GM18508 (cell line): Measurements from ENCODE around the gene PHAF1.

Experiments
- ATAC-seq: cut with Tn5 transposase; IDR thresholded peaks from one replicate; pipeline ENCODE4 v1.9.1; 2021; ENCODE audit warnings: moderate number of reproducible peaks; ENCODE audit not compliant: insufficient read depth, unreplicated experiment

Gene PHAF1

GRCh38 chr16:67158637-67159600 is 49.2 kb downstream of the PHAF1 start:
- no peak for ATAC-seq

- ATAC-seq, result no peak
Observed at GRCh38 chr16:67161595-67162058, 51.9 kb downstream of the PHAF1 start.

GRCh38 chr16:67162506-67163163 is 52.9 kb downstream of the PHAF1 start:
- no peak for ATAC-seq

GRCh38 chr16:67163164-67163998 is 53.6 kb downstream of the PHAF1 start:
- ATAC-seq, result no peak

GRCh38 chr16:67163999-67164558 is 54.3 kb downstream of the PHAF1 start:
- ATAC-seq, result no peak

GRCh38 chr16:67164599-67165061 is 54.9 kb downstream of the PHAF1 start, which contains the start of gene HSF4:
Gene HSF4 (plus strand): TSS chr16:67164745. CDS start chr16:67164812, 67 bp downstream.
- ATAC-seq, result no peak

- ATAC-seq, result no peak
Observed at GRCh38 chr16:67165121-67166078, 55.7 kb downstream of the PHAF1 start.

- no peak for ATAC-seq
Observed at GRCh38 chr16:67166110-67166547, 56.4 kb downstream of the PHAF1 start.

- ATAC-seq, result no peak
Observed at GRCh38 chr16:67166598-67167168, 56.9 kb downstream of the PHAF1 start.

- no peak for ATAC-seq
Observed at GRCh38 chr16:67167588-67167987, 57.8 kb downstream of the PHAF1 start.

- ATAC-seq, result no peak
Observed at GRCh38 chr16:67169011-67169451, 59.3 kb downstream of the PHAF1 start.

GRCh38 chr16:67169642-67170167 is 60.0 kb downstream of the PHAF1 start:
- ATAC-seq, result no peak

GRCh38 chr16:67170168-67170948 is 60.6 kb downstream of the PHAF1 start, which contains the start of gene NOL3:
Gene NOL3 (plus strand): TSS chr16:67170538.
- ATAC-seq, result no peak

GRCh38 chr16:67170949-67171649 is 61.4 kb downstream of the PHAF1 start:
- ATAC-seq, result no peak

- no peak for ATAC-seq
Observed at GRCh38 chr16:67173323-67173722, 63.6 kb downstream of the PHAF1 start.

- ATAC-seq, result no peak
Observed at GRCh38 chr16:67173808-67174705, 64.3 kb downstream of the PHAF1 start.
